Endodermal cell (in vitro differentiated cells): ENCODE results near the gene IL31. TPM values are rescaled to one million over a fixed set of nuclear protein-coding genes. Genes with fewer than 3 reads are reported as not detected.

Experiments
- DNase-seq: peaks from one replicate; pipeline ENCODE4 v3.0.0-alpha.2; 2017
- H3K27ac ChIP-seq: 2 replicates; pipeline ENCODE4 v1.5.1; 2013; ENCODE audit warnings: mild to moderate bottlenecking, low read depth, low read length, moderate library complexity
- H3K27me3 ChIP-seq: 2 replicates; pipeline ENCODE4 v1.6.1; 2013; ENCODE audit warnings: mild to moderate bottlenecking, low read length, moderate library complexity; ENCODE audit not compliant: insufficient read depth, control insufficient read depth, poor library complexity, severe bottlenecking
- H3K36me3 ChIP-seq: 2 replicates; pipeline ENCODE4 v1.7.0; 2013; ENCODE audit warnings: mild to moderate bottlenecking, low read length, moderate library complexity; ENCODE audit not compliant: control insufficient read depth, insufficient read depth
- H3K4me1 ChIP-seq: one replicate; pipeline ENCODE4 v1.7.0; 2013; ENCODE audit warnings: low read length; ENCODE audit not compliant: control insufficient read depth, insufficient read depth
- H3K4me3 ChIP-seq: 2 replicates; pipeline ENCODE4 v1.5.1; 2013; ENCODE audit warnings: mild to moderate bottlenecking, low read length, moderate library complexity
- H3K9ac ChIP-seq: 2 replicates; pipeline ENCODE4 v1.6.1; 2013; ENCODE audit warnings: mild to moderate bottlenecking, low read length, moderate library complexity; ENCODE audit not compliant: poor library complexity, severe bottlenecking; ENCODE audit errors: extremely low read depth
- H3K9me3 ChIP-seq: 2 replicates; pipeline ENCODE4 v1.6.1; 2013; ENCODE audit warnings: mild to moderate bottlenecking, low read length, moderate library complexity; ENCODE audit not compliant: control insufficient read depth
- H3K27ac Mint-ChIP-seq: 2 replicates; pipeline ENCODE4 v1.8.0; 2020; ENCODE audit warnings: mixed read lengths
- H3K27me3 Mint-ChIP-seq: 2 replicates; pipeline ENCODE4 v1.8.0; 2021; ENCODE audit warnings: mild to moderate bottlenecking, mixed read lengths; ENCODE audit not compliant: insufficient read depth
- H3K36me3 Mint-ChIP-seq: 2 replicates; pipeline ENCODE4 v1.8.0; 2020; ENCODE audit warnings: low read depth, mixed read lengths
- H3K4me1 Mint-ChIP-seq: 2 replicates; pipeline ENCODE4 v1.8.0; 2020; ENCODE audit warnings: mixed read lengths
- H3K4me3 Mint-ChIP-seq: 2 replicates; pipeline ENCODE4 v1.8.0; 2020; ENCODE audit warnings: mild to moderate bottlenecking, moderate library complexity, mixed read lengths
- H3K9me3 Mint-ChIP-seq: 2 replicates; pipeline ENCODE4 v1.8.0; 2020; ENCODE audit warnings: mild to moderate bottlenecking, mixed read lengths
- CTCF ChIP-seq: fragments of 200-600 bp; sonication (generic); conservative IDR thresholded peaks from 2 replicates; pipeline ENCODE4 v1.5.0; 2021; ENCODE audit warnings: antibody characterized with exemption, mild to moderate bottlenecking
- WGBS, 2 experiments: methylation state at CpG; one replicate each; pipeline versions ENCODE4 v1.1.5 to v1.1.7; 2013; ENCODE audit warnings: missing lambda C conversion rate in 2 of 2, mixed read lengths in 1 of 2; ENCODE audit not compliant: insufficient coverage in 1 of 2, insufficient read length in 1 of 2; 5-methylcytosine and 5-hydroxymethylcytosine counted together
- total RNA-seq, 2 donors: library from RNA; stranded (reverse); fragmentation: NEBNext Ultra II Directional in 1 of 2; extraction: Animal tissue kit (Norgen Biotek cat#: 25700) in 1 of 2; gene quantifications; 2 replicates in 1 of 2; 3 replicates in 1 of 2; pipeline ENCODE4 v1.2.1, GENCODE V29; 2021

The IL31 gene
- total RNA-seq, 2 donors from 2014 or later = not detected

GRCh38 chr12:122123761-122124145, 50.3 kb downstream of the IL31 start:
- H3K27me3 ChIP-seq = no peaks in the 10 kb centered on the region
- H3K27ac ChIP-seq = no peak overlapping the region
- Mint-ChIP-seq H3K9me3 (no peaks in the 10 kb centered on the region), H3K27ac (peak overlapping the region; percentile 82), H3K27me3 (no peaks in the 10 kb centered on the region), H3K36me3 (peaks cover 4% of the 10 kb centered on the region), H3K4me1 (peaks cover 6% of the 10 kb centered on the region), H3K4me3 (no peak overlapping the region)
- peaks cover 5% of the 10 kb centered on the region for H3K36me3 ChIP-seq
- no peak for TF ChIP-seq CTCF
- WGBS, 2 experiments = 87 to 100% methylated on average over 1 to 9 of the region's 9 CpGs
- H3K4me3 ChIP-seq = no peak overlapping the region
- DNase-seq = peak; percentile 54
- H3K9ac ChIP-seq = no peak overlapping the region
- H3K9me3 ChIP-seq = no peaks in the 10 kb centered on the region
- no peaks in the 10 kb centered on the region for H3K4me1 ChIP-seq

- Mint-ChIP-seq H3K4me3 (peak overlapping the region; percentile 9), H3K27me3 (no peaks in the 10 kb centered on the region), H3K36me3 (peaks cover 1% of the 10 kb centered on the region), H3K4me1 (peaks cover 6% of the 10 kb centered on the region), H3K9me3 (no peaks in the 10 kb centered on the region), H3K27ac (peak overlapping the region; percentile 82)
- 32 to 33% methylated on average over 14 to 22 of the region's 22 CpGs for WGBS, 2 experiments
- Histone ChIP-seq H3K4me1 (no peaks in the 10 kb centered on the region), H3K9ac (no peak overlapping the region), H3K27me3 (no peaks in the 10 kb centered on the region), H3K9me3 (no peaks in the 10 kb centered on the region), H3K27ac (no peak overlapping the region), H3K4me3 (no peak overlapping the region), H3K36me3 (peaks cover 5% of the 10 kb centered on the region)
- TF ChIP-seq CTCF = peak; percentile 88
- peak; percentile 96 for DNase-seq
Observed at GRCh38 chr12:122123051-122123760, 50.8 kb downstream of the IL31 start.

Other genes with a start within 250 kb of the IL31 start
- 10 to 100 TPM; 22.3 to 28.9 TPM for gene BCL7A, start 152.3 kb downstream of the IL31 start, total RNA-seq
- 10 to 100 TPM; 27.4 to 32.2 TPM for gene MLXIP, start 95.5 kb downstream of the IL31 start, total RNA-seq
- 1 to 10 TPM; 1.5 to 2.4 TPM for gene LRRC43, start 8.9 kb upstream of the IL31 start, total RNA-seq
- 1 to 10 TPM; 1.6 to 1.8 TPM for gene B3GNT4, start 29.5 kb upstream of the IL31 start, total RNA-seq
- gene DIABLO, start 51.8 kb upstream of the IL31 start, total RNA-seq = 10 to 100 TPM; 77.5 to 81.0 TPM
- 10 to 100 TPM; 50.6 to 52.8 TPM for gene VPS33A, start 92.3 kb upstream of the IL31 start, total RNA-seq
- 10 to 100 TPM; 56.5 to 65.1 TPM for gene CLIP1, start 248.4 kb upstream of the IL31 start, total RNA-seq